ENCODE data around the gene SH3BGR.

The SH3BGR gene

GRCh38 chr21:39555911-39556590 is 104.3 kb downstream of the SH3BGR start:
- DNase-seq = no peak

GRCh38 chr21:39559511-39559910 is 107.7 kb downstream of the SH3BGR start:
- DNase-seq = no peak

- DNase-seq = no peak
These were observed 109.4 kb downstream of the SH3BGR start for GRCh38 chr21:39561140-39561539.

- DNase-seq = no peak
These were observed 111.3 kb downstream of the SH3BGR start for GRCh38 chr21:39562791-39563770.

- DNase-seq = no peak
These were observed 112.4 kb downstream of the SH3BGR start for GRCh38 chr21:39564200-39564599.
